Jurkat, Clone E6-1 (cell line): Measurements from ENCODE around the gene SLC29A2.

Experiments used
- DNase-seq: peaks from one replicate; pipeline ENCODE4 v3.0.0-alpha.2; 2011; ENCODE audit warnings: low read depth, low spot score
- H3K4me3 ChIP-seq: 2 replicates; pipeline ENCODE4 v1.5.1; 2011; ENCODE audit warnings: mild to moderate bottlenecking, low read length, control low read depth, moderate library complexity

The SLC29A2 gene

DNA sequence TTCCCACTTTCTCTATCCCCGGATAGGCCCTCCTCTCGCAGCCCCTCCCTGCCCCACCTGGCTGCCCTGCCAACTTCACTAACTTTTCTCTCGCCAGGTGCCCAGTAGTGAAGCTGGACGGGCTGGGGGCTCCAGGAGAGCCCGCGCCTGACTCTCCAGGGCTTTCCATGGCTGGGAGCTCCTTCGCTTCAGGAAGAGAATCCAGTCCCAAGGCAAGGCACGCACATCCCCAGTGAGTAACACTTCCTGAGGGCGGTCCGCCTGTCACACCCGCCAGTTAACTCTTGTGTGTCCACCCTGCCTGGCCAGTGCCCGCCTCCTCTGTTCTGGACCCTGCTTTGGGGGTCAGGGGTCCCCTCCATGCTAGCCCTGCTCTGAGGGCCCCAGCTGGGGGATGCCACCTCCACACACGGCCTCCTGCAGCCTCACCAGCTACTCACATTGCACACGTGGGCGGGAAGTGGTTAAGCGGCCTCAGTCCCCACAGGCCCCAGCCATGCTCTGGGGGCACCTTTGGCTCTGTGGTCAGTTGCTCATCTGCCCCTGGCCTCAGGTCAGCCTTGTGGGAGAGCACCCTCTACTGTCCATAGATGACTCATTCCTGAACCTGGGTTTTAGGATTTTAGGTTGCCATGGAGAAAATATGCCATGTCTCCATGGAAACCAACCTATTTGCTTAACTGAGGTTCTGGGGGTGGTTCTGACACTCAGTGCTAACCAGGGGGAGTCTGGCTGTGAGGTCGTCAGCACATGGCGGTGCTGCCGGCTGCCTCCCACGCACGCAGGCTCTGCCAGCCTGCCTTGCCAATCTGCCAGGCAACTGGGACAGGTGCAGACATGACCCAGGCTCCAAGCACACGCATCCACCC lies 35.1 kb downstream of the SLC29A2 start, which contains the start of gene RIN1:
TSS of gene RIN1 (minus strand) at position 201 of the 869 bp plus-strand sequence. CDS start at position 169, 32 bp downstream.
- no peak for DNase-seq
- H3K4me3 ChIP-seq = no peak within 1 kb of the TSS

DNA sequence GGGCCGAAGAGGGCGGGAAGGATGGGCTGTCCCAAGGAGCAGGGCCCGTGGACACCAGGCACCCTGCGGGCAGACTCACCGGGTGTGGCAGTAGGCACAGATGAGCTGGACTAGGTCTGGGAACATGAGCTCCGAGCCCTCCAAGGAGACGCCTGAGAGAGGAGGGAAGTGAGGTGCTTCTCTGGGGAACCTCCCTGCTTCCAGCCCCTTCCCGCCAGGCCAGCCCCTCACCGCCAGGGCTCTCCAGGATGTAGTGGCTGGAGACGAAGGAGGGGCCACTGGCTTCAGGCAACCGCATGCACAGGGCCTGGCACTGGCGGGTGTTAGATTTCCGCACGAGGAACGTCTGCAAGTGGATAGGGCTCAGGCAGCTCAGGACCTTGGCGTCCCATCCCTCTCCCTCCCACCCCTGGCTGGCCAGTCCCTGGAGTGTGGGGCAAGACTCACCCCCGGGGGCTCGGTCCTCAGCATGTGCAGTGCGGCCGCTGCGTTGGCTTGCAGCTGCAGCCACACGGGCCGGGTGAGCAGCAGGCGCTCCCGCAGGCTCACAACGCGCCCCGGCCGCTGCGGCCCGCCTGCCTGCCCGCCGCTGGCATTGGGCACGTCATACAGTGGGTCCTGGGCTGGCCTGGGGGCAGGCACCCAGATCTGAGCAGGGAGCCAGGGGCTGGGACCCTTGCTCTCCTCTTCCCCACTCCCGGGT lies 35.9 kb downstream of the SLC29A2 start:
- no peak for DNase-seq
- H3K4me3 ChIP-seq = no peak overlapping the region

DNA sequence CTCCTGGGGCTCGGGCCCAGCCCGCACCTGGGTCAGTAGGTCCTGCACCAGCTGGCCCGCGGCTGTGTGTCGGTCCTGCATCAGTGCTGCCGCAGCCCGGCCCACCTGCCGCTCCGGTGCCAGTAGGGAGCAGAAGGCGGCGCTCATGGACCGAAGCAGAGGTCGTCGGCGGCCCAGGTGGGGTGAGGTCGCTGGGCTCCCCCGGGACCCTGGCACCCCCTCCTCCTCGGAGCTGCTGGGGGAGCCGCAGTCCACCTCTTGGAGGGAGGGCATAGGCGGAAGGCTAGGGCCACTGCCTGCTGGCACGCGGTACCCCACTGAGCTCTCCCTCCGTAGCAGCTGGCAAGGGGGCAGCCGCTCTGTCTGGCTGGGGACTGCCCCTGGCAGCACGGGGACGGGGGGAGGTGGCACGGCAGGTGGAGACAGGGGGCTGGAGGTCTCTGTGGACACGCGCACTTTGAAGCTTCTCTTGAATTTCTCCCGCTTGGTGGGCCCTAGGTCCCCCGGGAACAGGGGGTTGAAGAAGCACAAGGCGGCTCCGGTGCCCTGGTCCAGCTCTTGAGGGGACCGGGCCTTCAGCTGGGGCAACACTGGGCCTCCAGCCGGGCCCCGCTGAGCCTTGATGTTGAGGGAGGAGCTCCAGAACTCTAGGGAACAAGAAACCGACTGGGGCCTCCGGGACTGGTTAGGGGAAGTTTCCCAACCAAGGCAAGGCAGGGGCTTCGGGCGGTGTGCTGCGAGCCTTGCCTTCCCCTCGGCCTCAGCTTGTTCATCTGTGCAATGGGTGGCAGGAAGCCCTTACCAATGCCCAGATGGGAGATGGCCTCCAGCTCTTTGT lies 36.7 kb downstream of the SLC29A2 start:
- DNase-seq = no peak
- H3K4me3 ChIP-seq = no peak overlapping the region

DNA sequence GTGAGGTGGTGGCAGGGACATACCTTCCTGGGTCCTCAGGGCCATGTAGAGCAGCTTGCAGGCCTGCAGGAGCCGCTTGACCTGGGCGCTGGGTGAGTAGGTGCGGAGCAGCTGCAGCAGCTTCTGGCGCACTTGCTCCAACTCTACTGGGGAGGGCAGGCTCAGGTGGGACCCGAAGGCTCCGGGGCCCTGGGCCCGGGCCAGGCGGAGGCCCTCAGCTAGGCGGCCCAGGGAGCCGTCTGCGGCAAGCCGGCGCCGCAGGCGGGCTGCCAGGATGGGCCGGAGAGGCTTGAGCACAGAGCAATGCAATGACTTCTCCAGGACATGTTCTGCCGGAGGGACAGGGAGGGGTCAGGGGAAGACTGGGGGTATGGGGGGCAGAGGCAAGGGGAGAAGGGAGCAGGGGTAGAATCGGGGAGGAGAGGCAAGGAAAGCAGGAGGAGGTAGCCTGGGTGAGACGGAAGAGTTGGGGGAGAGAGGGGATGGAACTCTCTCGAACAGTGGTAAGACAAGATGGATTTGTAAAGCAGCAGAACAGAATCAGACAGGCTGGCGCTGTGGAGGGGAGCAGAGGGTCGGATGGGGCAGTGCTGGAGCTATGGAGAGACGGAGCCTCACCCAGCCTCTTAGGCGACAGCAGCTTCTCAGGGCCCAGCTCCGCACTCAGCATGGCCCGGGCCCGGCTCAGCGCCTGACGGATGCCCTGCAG lies 37.5 kb downstream of the SLC29A2 start:
- no peak overlapping the region for H3K4me3 ChIP-seq
- DNase-seq = no peak

DNA sequence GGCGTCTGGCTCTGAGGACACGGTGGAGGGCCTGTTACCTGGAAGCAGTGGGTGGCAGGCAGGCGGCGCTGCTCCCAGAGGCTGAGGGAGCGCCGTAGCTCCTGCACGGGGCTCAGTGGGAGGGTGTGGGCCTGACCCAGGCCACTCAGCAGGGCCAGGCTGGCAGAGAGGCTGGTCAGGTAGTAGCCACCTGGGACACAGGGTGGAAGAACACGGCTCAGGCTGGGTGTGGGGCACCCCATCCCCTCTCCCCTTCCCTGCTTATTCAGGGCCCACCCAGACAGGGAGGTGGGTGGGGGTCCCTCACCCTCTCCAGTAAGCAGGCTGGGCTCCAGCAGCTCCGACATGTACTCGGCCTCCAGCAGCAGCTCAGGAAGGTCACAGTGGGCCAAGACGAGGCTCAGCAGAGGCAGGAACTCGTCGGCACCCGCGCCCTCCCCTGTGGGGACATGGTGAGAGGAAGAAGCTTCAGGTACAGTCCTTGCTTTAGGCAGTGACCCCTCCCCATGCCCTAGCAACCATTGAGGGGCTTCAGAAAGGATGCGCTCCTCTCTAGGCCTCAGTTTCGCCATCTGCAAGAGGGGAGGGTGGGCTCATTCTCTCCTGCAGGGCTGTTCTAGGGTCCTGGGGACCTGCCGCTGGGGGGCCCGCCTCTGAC lies 38.2 kb downstream of the SLC29A2 start:
- no peak for DNase-seq
- no peak overlapping the region for H3K4me3 ChIP-seq

DNA sequence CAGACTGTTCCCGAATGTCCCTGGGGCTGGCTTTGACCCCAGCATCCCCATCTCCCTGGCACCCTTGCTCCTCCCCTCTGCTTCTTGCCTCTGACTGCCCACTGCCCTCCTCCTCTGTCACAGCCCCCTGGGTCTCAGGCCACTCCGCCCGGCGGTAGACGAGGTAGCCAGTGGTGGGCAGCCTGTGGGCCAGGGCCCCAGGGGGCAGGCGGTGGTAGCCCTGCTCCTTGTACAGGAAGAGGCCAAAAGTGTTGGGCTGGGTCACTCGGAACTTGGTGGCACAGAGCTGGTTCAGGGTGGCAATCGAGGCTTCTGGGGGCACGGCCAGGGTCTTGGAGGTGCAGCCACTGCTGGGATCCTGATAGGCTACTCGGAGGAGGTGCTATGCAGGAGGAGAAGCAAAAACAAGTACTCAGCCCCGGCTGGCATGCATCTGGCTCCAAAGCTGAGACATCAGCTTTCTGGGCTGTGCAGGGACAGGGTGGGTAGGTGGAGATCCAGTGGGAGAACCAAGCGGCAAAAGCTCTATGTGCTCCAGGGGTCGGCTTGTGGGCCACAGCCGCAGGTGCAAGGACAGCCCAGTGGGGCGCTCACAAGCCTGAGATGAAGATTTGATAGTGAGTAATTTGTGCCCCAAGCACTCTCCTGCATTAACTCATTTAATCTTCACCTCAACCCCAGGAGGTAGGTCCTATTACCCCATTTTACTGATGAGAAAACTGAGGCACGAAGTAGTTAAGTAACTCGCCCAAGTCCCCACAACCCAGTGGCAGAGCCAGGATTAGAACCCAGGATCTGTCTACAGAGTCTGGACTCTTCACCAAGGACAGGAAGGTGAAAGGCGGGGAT lies 39.0 kb downstream of the SLC29A2 start:
- no peak for DNase-seq
- H3K4me3 ChIP-seq = no peak overlapping the region

DNA sequence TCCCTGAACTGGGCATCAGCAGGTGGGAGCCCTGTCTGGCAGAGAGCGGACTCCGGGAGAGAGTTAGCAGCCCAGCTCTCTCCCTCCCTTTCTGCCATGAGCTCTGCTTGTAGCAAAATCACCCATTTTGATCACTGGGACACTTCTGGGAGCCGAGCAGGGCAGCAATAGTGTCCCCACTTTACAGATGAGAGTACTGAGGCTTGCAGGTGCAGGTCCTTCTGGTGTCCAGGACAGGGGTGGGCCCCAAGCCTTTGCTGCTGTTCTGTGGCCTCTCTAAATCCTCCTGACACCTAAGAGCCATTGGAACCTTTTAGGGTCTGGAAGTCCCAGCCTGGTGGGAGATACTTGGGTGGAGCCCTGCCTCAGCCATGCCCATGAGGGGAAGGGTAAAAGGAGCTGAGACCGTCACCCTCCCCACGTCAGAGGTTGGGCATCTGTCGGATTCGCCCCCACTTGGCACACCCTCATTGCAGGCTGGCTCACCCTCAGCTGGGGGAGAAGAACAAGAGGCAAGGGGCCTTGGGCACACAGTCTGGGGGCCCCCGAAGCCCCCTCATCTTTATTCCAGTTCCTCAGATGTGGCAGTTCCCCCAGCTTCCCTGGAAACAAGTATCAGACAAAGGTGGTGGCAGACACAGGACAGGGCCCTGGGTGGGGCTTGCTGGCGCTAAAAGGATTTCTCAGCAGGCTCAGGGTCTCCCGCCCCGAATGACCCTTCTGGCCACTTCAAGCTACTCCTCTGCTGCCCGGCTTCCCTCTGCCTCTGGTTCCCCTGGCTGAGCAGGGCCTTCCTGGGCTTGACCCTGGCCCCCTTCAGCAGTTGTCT lies 39.8 kb downstream of the SLC29A2 start:
- no peak for DNase-seq
- H3K4me3 ChIP-seq = no peak overlapping the region

DNA sequence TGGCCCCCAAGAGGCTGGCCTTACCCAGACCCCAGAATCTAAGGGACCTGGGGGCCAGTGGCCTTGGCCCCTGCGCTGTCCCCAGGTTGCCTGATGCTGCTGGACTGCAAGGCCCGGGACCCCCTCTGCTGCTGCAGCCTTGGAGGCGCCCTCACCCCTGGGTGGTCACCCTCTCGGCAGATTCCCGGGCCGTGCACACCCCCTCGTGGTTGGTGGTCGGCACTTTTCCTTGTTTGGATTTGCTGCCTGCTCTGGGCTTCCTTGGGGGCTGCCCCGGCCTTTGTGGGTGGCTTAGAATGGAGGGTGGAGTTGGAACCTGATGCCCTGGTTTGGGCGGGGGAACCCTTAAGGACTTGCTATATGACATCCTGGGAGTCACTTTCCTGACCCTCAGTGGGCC lies 40.6 kb downstream of the SLC29A2 start:
- no peak for DNase-seq
- H3K4me3 ChIP-seq = no peak overlapping the region

DNA sequence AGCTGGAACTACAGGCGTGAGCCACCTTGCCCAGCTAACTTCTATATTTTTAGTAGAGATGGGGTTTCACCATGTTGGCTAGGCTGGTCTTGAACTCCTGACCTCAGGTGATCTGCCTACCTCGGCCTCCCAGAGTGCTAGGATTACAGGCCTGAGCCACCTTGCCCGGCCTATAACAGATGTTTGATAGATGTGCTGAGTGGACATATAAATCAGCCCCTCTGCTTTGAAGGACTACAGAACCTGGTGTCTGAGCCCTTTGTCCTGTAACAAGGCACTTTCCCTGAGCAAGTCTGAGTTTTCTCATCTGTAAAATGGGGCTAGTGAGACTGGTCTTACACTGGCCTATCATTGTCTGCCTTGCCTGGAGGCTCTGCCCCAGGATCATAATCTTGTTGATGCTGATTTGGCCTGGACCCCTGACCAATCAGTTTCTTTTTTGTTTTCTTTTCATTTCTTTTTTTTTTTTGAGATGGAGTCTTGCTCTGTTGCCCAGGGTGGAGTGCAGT lies 42.3 kb downstream of the SLC29A2 start:
- H3K4me3 ChIP-seq = no peak overlapping the region
- DNase-seq = no peak

DNA sequence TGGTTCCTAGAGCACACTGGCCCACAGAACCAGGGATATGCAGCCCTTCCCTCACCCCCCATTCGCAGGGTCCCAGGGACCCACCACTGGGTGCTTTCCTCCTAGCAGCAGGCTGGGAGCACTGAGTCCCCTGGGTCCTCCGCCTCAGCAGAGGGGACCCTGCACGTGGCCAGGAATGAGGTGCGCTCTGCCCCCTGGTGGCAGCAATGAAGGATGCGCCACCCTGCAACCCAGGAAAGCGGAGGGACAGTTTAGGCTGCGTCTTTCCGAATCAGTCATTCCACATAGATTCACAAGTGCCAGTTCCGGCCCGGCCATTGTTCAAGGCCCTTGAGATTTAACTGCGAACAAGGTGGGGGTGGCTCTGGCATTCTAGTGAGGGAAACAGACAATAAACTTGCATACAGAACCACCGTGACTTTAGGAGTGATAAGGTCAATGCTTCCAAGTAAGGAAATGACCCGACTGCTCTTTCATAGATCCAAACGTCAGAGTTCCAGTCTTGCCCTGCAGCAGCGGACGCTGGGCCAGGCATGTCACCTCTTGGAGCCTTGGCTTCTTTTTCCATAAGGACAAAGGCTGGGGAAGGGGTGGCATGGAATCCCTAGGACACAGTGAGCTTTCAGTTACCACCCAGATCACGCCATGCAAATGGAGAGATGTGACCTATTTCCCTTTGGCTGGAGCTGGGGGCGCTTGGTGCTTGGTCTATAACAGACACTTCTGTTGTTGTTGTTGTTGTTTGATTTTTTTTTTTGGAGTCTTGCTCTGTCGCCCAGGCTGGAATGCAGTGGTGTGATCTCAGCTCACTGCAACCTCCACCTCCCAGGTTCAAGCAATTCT lies 43.0 kb downstream of the SLC29A2 start:
- no peak overlapping the region for H3K4me3 ChIP-seq
- DNase-seq = peak; percentile 75

DNA sequence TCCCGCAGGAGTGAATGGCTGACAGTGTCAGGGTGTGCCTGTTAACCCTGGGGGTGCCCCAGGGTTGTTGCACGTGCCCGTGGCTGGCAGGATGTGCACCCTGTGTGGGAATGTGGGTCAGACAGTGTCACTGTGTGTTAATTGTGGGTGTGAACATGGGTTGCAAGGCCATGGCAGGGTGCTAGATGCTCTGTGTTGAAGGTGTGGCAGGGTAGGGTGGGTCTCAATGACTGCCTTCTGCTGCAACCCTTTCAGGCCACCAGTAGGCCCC lies 43.6 kb downstream of the SLC29A2 start:
- H3K4me3 ChIP-seq = no peak overlapping the region
- DNase-seq = no peak

DNA sequence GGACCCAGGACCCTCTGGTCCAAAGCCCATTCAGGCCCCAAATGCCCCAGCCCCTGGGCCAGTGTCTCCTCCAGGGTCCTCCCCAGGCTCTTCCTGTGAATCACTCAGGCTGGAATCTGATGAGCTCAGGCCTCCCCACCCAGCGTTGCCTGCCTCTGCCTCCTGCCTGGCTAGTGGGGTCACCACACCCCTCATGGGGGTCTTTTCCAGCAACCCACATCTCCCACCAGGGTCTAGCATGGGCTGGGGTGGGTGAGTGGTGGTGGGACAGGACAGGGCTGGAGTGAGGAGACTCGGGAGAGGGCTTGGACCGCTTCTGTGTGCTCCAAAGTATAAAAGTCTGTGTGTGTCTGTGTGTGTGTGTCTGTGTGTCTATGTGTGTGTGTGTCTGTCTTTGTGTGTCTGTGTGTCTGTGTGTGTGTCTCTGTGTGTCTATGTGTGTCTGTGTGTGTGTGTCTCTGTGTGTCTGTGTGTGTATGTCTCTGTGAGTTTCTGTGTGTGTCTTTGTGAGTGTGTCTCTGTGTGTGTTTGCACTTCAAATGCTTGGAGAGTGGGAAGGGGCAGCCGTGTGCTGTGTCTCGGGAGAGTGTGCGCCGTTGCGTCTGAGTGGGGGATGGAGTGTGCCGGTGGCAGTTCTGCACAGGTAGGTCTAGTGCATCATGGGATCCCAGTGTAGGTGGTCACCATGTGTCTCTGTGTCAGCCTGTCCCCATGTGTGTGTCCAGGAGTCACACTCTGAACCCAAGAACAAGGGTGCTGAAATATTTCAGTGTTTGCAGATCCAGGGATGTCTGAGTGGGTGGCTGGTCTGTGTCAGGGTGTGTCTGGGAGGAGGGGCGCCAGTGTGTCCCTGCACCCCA lies 44.2 kb downstream of the SLC29A2 start:
- no peak overlapping the region for H3K4me3 ChIP-seq
- no peak for DNase-seq

DNA sequence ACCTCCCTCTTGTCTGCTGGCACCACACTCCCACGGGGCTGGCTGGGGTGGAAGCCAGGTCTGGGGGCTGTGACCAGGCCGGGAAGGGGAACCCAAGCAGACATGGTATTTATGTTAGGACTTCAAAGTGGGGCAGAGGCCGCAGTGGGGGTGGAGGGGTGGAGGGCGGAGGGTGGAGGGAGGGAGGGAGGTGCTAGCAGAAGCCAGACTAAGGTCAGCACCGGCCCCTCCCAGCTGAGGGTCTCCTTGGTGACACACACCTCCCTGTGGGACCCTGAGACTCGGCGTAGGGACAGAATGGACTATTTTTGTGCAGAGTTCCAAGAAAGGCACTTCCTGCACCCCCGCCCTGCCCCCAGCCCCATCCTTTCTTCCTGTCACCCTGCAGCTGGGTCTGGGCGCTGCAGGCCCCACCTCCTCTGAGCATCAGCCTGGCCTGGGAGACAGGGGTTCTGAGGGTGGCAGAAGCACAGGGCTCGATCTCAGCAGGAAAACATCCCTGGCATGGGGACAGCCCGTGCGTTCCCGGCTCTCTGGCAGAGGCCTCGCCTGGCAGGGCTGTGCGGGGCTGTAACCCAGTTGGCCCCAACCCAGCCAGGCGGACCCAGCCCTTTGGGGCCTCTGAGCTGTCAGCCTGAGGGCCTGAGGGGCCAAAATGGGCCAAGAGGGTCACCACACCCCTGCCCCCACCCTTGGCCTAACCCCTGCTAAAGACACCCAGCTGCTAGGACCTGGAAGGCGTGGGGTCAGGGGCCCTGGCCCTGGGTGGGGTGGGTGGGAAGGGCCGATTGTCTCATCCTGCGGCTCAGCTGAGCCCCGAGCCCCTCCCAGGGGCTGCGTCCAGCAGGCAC lies 45.1 kb downstream of the SLC29A2 start:
- peak; percentile 60 for DNase-seq

DNA sequence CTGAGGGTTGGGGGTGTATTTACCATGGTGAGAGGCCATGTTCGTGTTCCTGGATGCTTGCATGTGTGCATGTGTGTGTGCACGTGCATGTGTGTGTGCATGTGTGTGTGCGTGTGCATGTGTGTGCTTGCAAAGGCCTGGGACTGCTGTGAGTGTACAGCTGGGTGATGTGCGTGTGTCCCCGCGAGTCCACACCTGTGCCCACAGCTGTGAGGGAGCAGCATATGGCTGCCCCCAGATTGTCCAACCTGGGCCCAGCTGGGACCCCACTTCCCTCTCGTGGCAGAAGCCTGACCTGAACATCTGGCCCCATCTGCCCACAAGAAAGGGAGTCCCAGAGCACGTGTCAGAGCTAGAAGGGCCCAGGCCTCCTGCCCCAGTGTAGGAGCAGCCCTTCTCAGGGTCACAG lies 46.3 kb downstream of the SLC29A2 start:
- no peak overlapping the region for H3K4me3 ChIP-seq
- DNase-seq = peak; percentile 75

More for the DNA sequence above, 45.1 kb downstream of the SLC29A2 start:
- H3K4me3 ChIP-seq = no peak overlapping the region
